IgD-negative memory B cell (primary cell): ENCODE measurements around the gene APOL1. TPM values are rescaled to one million over a fixed set of nuclear protein-coding genes. Genes with fewer than 3 reads are reported as not detected.
"Not testable (repeated sequence)": the region's sequence is repeated elsewhere in the genome, so short reads cannot be mapped to it uniquely, and the experiment has no call there.

Experiments used
- H3K27ac Mint-ChIP-seq, 3 donors: one replicate each; pipeline ENCODE4 v1.8.0; 2020 to 2022; ENCODE audit warnings: mild to moderate bottlenecking in 3 of 3, mixed read lengths in 3 of 3, moderate library complexity in 1 of 3
- H3K27me3 Mint-ChIP-seq: one replicate; pipeline ENCODE4 v1.8.0; 2021; ENCODE audit warnings: mixed read lengths
- H3K36me3 Mint-ChIP-seq: one replicate; pipeline ENCODE4 v1.8.0; 2020; ENCODE audit warnings: mild to moderate bottlenecking, mixed read lengths
- H3K4me1 Mint-ChIP-seq, 3 donors: one replicate each; pipeline ENCODE4 v1.8.0; 2020 to 2022; ENCODE audit warnings: mixed read lengths in 3 of 3, mild to moderate bottlenecking in 1 of 3
- H3K4me3 Mint-ChIP-seq, 4 donors: one replicate each; pipeline ENCODE4 v1.8.0; 2020 to 2022; ENCODE audit warnings: mild to moderate bottlenecking in 4 of 4, mixed read lengths in 4 of 4, moderate library complexity in 3 of 4
- H3K9me3 Mint-ChIP-seq, 3 donors: one replicate each; pipeline ENCODE4 v1.8.0; 2020 to 2021; ENCODE audit warnings: mixed read lengths in 3 of 3, mild to moderate bottlenecking in 1 of 3
- polyA plus RNA-seq: library from polyadenylated mRNA; unstranded; fragments of 300-500 nt; fragmentation: Illumina TruSeq; gene quantifications from one replicate; pipeline ENCODE4 v1.2.3, GENCODE V29; 2021

APOL1 gene
- polyA plus RNA-seq, 1 donor from 2014 or later, result 10.7 TPM

DNA sequence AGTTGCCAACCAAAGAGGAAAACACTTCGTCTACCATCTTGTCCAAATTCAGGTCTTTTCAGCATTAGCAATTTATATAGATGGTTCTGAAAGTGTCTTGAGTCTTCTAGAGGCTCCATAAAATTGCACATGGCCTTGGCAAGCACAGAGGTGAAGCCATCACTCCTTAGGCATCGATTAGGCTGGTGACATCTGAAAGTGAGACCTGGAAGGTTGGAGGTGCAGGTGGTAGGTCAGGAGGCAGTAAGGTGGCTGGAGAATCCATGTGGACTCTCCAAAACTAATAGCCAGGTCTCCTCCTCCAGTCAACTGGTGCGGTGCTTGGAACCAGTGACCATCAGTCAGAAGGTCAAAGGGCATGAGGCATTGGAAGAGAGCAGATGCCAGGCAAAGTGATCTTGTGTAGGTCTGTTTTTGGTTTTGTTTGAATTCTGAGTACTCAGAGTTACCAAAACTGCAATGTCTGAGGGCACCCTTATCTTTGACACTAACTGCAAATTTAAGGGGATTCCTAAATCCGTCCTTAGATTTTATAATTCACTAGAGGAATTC is 7.1 kb upstream of the APOL1 start:
- Mint-ChIP-seq H3K27ac (no peak overlapping the region), H3K36me3 (no peaks in the 10 kb centered on the region), H3K27me3 (peaks cover 2% of the 10 kb centered on the region), H3K4me1 (peaks cover 0 to 8% (median 3%) of the 10 kb centered on the region in 3 donors), H3K9me3 (peaks cover 0 to 16% (median 2%) of the 10 kb centered on the region in 3 donors), H3K4me3 (no peak overlapping the region)

- H3K4me1 Mint-ChIP-seq, result peaks cover 0 to 8% (median 6%) of the 10 kb centered on the region in 3 donors
Measured at GRCh38 chr22:36246718-36247117, 6.2 kb upstream of the APOL1 start.

GRCh38 chr22:36247955-36248354 is 5.0 kb upstream of the APOL1 start:
- Mint-ChIP-seq H3K4me3 (peak overlapping the region in 1 of 4 donors; percentile 11), H3K9me3 (peaks cover 0 to 16% (median 0%) of the 10 kb centered on the region in 3 donors), H3K4me1 (peaks cover 3 to 14% (median 11%) of the 10 kb centered on the region in 3 donors), H3K27me3 (peaks cover 2% of the 10 kb centered on the region), H3K36me3 (peaks cover 1% of the 10 kb centered on the region), H3K27ac (no peak overlapping the region)

More at GRCh38 chr22:36246718-36247117, 6.2 kb upstream of the APOL1 start:
- no peak overlapping the region for H3K27ac Mint-ChIP-seq
- peaks cover 0 to 16% (median 2%) of the 10 kb centered on the region in 3 donors for H3K9me3 Mint-ChIP-seq
- H3K4me3 Mint-ChIP-seq, result no peak overlapping the region
- H3K27me3 Mint-ChIP-seq, result peaks cover 2% of the 10 kb centered on the region
- H3K36me3 Mint-ChIP-seq, result no peaks in the 10 kb centered on the region

- H3K36me3 Mint-ChIP-seq, result peaks cover 1% of the 10 kb centered on the region
- peaks cover 2% of the 10 kb centered on the region for H3K27me3 Mint-ChIP-seq
- peaks cover 0 to 16% (median 0%) of the 10 kb centered on the region in 3 donors for H3K9me3 Mint-ChIP-seq
- H3K4me3 Mint-ChIP-seq, result no peak overlapping the region
- H3K4me1 Mint-ChIP-seq, result peaks cover 13 to 26% (median 18%) of the 10 kb centered on the region in 3 donors
- no peak overlapping the region for H3K27ac Mint-ChIP-seq
Measured at GRCh38 chr22:36249160-36249559, 3.8 kb upstream of the APOL1 start.

GRCh38 chr22:36250292-36250960 is 2.5 kb upstream of the APOL1 start:
- Mint-ChIP-seq H3K9me3 (peaks cover 0 to 16% (median 0%) of the 10 kb centered on the region in 3 donors), H3K27ac (peak overlapping the region; percentile 0 to 86 (median 59)), H3K4me1 (peaks cover 13 to 28% (median 18%) of the 10 kb centered on the region in 3 donors), H3K4me3 (peak overlapping the region in 2 of 4 donors; percentile 9 to 80)
- not testable (repeated sequence) for H3K27me3 Mint-ChIP-seq, H3K36me3 Mint-ChIP-seq

- Mint-ChIP-seq H3K9me3 (peaks cover 0 to 16% (median 0%) of the 10 kb centered on the region in 3 donors), H3K27ac (peak overlapping the region in 2 of 3 donors; percentile 81 to 89), H3K4me1 (peaks cover 23 to 32% (median 26%) of the 10 kb centered on the region in 3 donors), H3K4me3 (peak overlapping the region in 3 of 4 donors; percentile 79 to 94 (median 91))
- not testable (repeated sequence) for H3K27me3 Mint-ChIP-seq, H3K36me3 Mint-ChIP-seq
Measured at GRCh38 chr22:36251979-36252608, 839 bp upstream of the APOL1 start.

- Mint-ChIP-seq H3K27me3 (no peaks in the 10 kb centered on the region), H3K4me1 (peaks cover 28 to 40% (median 32%) of the 10 kb centered on the region in 3 donors), H3K4me3 (peak overlapping the region; percentile 79 to 95 (median 92)), H3K9me3 (peaks cover 0 to 5% (median 0%) of the 10 kb centered on the region in 3 donors), H3K27ac (peak overlapping the region; percentile 11 to 89 (median 81)), H3K36me3 (peaks cover 11% of the 10 kb centered on the region)
Measured at GRCh38 chr22:36253523-36254490, 874 bp downstream of the APOL1 start.

- Mint-ChIP-seq H3K36me3 (peaks cover 12% of the 10 kb centered on the region), H3K4me3 (peak overlapping the region in 1 of 4 donors; percentile 55), H3K4me1 (peaks cover 25 to 35% (median 33%) of the 10 kb centered on the region in 3 donors)
- H3K9me3 Mint-ChIP-seq, H3K27ac Mint-ChIP-seq, H3K27me3 Mint-ChIP-seq: not testable (repeated sequence)
Measured at GRCh38 chr22:36255572-36255971, 2.6 kb downstream of the APOL1 start.

- Mint-ChIP-seq H3K27ac (peak overlapping the region in 1 of 3 donors; percentile 60), H3K27me3 (no peaks in the 10 kb centered on the region), H3K4me3 (peak overlapping the region in 1 of 4 donors; percentile 55), H3K9me3 (no peaks in the 10 kb centered on the region), H3K4me1 (peaks cover 22 to 34% (median 33%) of the 10 kb centered on the region in 3 donors), H3K36me3 (peaks cover 12% of the 10 kb centered on the region)
Measured at GRCh38 chr22:36256478-36256877, 3.5 kb downstream of the APOL1 start.

GRCh38 chr22:36257308-36257707 is 4.4 kb downstream of the APOL1 start:
- H3K9me3 Mint-ChIP-seq, result no peaks in the 10 kb centered on the region
- H3K27me3 Mint-ChIP-seq, result no peaks in the 10 kb centered on the region
- peaks cover 12% of the 10 kb centered on the region for H3K36me3 Mint-ChIP-seq
- H3K4me1 Mint-ChIP-seq, result peaks cover 21 to 33% (median 32%) of the 10 kb centered on the region in 3 donors
- H3K27ac Mint-ChIP-seq, result no peak overlapping the region
- H3K4me3 Mint-ChIP-seq, result no peak overlapping the region

DNA sequence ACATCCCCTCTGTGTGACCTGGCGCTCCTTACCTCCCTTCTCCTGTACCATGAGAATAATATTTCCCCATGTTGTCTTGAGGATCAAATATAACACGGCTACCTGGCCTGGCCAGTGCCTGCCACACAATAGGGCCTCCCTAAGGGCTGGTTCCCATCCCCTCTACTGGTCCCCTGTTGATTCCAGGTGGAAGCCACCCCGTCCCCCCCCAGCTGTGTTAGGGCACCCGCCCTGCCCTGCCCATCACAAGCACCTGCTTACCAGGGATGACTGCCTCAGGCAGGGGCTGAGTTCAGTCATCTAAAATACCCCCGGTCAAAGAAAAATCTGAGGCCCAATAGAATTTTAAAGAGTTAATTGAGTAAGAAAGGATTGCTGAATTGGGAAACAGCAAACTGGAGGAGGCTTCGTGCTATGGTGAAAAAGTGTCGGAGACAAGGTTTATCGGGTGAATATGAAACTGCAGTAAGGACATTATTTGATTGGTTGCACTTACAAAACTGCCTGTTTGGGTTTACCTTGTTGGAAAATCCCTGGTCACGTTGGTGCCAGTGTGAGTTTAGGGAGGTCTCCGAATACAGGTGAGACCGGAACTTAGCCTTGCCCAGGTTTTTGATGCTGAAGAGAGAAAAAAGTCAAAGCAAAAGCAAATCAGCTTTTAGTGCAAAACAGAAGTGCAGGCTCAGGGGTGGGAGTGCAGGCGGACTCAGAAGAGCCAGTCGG is 5.2 kb downstream of the APOL1 start:
- Mint-ChIP-seq H3K4me3 (peak overlapping the region in 3 of 4 donors; percentile 6 to 44 (median 33)), H3K36me3 (peaks cover 10% of the 10 kb centered on the region)

GRCh38 chr22:36258701-36259614 is 6.0 kb downstream of the APOL1 start:
- H3K4me3 Mint-ChIP-seq, result peak overlapping the region in 2 of 4 donors; percentile 33 to 44
- peak overlapping the region in 2 of 3 donors; percentile 37 to 43 for H3K27ac Mint-ChIP-seq
- no peaks in the 10 kb centered on the region for H3K27me3 Mint-ChIP-seq
- peaks cover 13% of the 10 kb centered on the region for H3K36me3 Mint-ChIP-seq
- H3K9me3 Mint-ChIP-seq, result no peaks in the 10 kb centered on the region
- peaks cover 9 to 20% (median 17%) of the 10 kb centered on the region in 3 donors for H3K4me1 Mint-ChIP-seq

More for the DNA sequence above, 5.2 kb downstream of the APOL1 start:
- Mint-ChIP-seq H3K4me1 (peaks cover 15 to 28% (median 25%) of the 10 kb centered on the region in 3 donors), H3K27ac (peak overlapping the region in 2 of 3 donors; percentile 37 to 71), H3K27me3 (no peaks in the 10 kb centered on the region), H3K9me3 (no peaks in the 10 kb centered on the region)
